HG02884 (cell line): ENCODE data around the gene STX8.

Source experiments
- ATAC-seq: cut with Tn5 transposase; IDR thresholded peaks from one replicate; pipeline ENCODE4 v1.9.1; 2021; ENCODE audit warnings: mild to moderate bottlenecking, moderate library complexity; ENCODE audit not compliant: unreplicated experiment

The STX8 gene

DNA sequence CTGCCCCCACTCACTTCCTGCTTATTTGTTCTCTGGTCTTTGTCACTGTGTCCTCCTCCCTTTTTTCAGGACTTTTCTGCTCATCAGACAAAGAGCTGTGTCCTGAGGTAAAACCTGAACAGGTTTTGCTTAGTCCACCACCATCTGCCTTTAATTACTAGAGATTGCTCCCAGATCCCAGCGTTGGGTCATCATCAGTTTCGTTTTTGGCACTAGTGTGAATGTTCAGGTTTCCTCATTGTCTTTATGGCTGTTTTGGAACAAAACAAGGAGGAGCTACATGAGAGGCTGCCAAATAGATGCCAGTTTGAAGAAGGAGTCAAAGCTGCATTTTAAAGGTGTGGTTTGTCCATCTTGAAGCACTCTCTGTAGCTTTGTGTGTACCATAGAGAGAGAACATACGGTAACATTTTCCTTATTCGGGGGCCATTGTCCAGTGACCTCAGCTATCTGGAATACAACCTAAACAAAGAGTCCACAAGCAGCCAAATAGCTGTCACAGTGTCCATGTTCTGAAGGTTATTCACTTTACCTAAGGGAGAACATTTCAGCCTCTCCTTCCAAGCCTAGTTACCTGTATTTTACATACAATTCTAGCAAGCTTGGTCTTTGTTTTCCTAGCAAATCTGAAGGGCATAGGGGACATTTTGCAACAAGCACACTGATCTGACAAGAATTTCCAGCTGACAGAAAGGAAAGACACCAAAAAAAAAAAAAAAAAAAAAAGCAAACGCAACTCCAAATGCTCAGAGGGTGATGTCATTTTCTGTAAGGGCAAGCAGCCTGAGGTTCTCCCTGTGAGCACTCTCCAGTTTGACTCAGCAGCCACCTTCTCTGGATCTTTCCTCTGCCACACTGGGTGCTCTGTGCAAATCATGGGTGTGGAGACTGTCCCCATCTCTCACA lies 358.2 kb downstream of the STX8 start:
- ATAC-seq = no peak

DNA sequence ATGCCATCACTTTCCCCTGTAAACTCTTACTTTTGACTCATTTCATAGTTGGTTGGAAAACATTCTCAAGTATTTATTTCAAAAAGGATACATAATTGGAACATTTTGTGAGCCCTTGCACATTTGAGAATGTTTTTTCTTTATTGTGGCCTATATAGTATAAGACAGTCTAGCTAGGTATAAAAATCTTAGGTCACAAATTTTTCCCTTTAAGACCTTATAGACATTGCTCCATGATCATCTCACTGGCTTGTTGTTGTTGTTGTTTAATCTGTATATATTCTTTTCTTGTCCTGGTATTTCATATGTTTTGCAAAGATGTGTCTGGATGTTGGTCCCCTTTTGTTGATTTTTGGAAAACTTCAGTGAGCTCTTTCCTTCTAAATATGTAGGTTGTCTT lies 360.2 kb downstream of the STX8 start:
- ATAC-seq = no peak

DNA sequence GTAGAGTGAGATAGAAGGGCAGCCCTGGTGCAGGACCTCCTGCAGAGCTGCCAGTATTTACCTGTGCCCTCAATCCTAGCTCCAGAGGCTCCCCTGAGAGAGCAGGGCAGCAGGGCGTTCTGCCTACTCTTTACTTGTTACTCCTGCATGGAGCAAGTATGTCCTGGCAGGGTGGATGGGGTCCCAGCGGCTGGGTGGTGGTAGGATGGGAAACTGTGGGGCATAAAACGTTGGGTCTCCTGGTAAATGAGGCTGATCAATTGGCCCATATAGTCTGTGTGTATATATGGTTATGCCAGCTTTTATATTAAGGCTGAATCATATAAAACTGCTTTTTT lies 362.3 kb downstream of the STX8 start:
- ATAC-seq = no peak

DNA sequence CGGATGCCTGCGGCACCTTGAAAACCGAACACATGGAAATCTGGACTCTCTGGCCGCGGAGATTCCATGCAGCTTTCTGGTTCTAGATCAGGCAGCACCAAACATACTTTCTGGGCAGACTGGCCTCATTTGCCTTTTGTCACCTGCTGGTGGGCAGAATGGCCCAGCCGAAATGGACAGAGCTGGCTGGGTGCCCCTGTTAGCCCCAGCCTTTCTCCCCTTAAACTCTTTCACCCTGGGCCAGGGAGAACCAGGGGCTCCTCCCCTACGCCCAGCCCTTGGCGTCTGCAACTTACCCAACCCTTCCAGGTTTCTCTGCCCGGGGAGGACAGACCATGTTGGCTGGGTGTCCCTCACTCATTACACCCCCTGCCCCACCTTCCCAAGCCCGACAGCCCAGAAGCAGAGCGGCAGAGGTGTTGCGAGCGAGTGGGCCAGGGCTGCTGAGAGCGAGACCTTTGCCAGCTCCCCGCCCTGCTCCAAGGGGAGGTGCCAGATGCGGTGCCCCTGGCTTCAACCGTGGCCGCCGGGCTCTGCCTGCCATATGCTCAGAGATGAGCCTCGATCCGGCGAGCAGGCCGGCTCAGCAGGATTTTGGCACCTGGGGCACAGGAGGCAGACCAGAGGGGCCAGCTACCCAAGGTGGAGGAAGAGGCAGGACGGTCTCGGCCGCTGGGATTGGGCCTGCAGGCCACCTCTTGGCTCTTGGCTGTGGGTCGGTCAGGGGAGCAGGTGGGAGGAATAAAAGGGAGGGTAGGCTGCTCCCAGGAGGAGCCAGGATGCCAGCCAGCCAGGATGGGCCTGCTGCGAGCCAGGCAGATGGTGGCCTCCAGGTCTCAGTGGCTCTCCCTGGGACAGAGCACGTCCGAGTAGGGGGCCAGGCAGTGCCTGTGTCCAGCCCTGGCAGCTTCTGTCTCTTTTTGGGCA lies 363.0 kb downstream of the STX8 start:
- no peak for ATAC-seq

DNA sequence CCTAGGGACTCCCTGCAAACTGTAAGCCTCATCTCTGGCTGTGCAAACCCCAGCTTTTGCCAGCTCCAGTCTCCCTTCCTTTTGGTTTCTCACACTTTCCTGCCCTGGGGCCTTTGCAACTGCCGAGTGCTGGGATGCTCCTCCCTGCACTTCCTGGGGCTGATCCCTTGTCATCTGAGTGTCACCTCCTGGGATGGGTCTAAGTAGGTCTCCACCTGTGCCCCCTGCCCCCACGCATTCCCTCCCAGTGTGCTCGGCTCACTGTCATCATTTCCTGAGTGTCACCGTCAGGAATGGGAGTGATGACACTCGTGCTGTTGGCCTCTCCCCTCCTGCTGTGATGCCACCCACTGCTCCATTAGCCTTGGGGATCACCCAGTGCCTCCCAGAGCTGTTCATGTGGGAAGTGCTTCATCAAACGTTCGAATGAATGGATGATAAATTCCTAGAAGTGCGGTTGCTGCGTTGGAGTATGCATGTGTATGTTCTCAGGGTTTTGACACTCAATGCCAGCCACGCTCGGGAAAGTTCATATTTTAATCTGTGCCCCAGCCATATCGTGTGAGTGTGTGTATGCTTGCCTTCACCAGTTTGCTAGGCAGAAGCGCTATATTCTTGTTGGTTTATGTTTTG lies 364.4 kb downstream of the STX8 start:
- no peak for ATAC-seq

DNA sequence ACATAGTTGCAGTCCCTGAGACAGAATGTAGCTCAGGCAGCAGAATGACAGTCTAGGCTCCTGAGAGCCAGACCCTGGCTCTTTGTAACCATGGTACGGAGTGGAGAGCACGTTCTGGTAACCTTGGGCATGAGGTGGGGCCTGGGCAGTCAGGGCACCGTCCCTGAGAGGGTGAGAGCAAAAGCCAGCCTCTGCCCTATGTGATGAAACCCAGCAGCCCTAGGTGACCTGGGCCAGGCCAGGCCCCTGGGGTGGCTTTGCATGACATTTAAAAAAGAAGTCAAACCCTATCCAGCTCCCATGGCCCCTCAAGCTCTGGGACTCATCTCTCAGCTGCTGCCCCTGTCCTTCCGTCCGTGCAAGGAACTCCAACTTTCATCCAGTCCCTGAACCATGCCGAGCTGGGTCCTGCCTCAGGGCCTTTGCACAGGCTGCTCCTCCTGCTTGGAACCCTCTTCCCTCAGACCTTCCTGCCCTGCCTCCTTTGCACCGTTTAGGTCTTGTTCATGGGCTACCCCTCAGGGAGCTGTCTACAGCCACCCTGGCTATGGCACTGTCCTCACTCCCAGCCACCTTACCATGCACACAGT lies 365.7 kb downstream of the STX8 start:
- ATAC-seq = no peak

DNA sequence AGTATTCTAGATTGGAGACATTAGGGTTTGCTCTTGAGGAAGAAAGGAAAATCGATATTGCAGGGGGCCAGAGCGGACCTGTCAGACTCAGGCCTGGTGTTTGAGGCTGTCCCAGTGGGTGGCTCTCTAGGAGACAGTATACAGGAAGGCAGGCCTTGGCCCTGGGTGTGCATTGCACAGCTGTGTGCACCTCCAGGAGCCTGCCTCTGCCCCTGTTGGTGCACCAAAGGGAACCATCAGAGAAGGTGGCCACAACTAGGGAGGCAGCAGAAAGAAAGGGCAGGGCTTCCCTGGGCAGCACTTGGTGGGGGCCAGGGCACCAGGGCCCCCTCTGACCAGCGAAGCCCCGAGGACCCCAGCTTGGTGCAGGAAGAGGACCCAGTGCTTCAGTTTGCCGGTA lies 366.3 kb downstream of the STX8 start:
- ATAC-seq = no peak

DNA sequence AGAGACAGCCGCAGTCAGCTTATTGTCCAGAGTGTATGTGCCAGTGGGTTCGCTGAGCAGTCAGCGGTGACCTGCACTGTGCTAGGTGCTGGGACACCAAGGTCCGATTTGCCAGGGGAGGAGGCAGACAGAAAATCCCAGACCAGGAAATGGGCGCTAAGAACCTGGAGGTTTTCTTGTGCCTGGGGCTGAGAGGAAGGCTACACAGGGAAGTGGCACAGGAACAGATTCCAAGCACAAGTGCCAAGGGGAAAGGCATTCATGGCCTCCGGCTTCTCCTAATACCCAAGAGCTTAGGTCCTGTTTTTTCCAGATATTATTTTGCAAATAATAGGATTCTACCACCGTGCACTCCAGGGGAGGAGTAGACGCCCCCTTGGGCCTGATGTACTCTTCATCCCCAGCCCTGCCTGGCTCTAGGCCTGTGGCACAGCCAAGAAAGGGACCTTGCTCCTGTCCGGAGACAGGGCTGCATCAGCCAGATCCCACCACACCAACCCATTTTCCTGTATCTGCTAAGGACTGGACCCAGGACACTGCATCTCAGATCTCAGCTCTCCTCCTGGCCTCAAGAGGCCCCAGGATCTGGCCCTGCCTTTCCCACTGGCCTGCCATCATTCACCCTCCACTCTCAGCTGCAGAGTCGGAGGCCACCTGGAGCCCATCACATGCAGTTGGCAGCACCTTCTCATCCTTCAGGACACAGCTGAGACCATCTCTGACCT lies 367.1 kb downstream of the STX8 start:
- no peak for ATAC-seq

DNA sequence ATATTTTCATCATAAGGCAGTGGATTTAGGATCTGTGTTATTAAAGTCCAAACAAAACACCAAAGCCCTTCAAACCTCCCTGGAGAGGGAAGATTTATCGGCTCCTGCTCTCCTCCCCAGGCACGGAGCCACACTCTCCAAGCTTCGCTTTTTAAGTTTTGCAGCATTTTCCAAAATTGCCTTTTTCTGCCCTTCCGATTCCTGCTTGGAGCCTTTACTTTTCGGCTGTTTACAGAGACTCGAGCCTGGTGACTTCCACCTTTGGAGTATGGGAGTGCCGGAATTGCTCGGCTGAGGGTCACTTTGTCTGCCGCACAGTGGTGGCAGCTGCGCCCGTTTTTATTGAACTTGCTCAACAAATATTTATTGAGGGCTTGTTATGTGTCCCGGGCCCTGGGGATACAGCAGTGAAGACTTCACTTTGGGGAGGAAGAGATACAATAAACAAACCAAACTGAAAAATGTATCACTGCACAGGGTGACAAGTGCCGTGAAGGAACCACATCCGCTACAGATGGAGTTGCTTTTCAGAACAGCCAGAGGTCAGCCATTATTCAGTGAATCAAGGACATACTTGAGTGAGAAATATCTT lies 368.8 kb downstream of the STX8 start:
- ATAC-seq = no peak

DNA sequence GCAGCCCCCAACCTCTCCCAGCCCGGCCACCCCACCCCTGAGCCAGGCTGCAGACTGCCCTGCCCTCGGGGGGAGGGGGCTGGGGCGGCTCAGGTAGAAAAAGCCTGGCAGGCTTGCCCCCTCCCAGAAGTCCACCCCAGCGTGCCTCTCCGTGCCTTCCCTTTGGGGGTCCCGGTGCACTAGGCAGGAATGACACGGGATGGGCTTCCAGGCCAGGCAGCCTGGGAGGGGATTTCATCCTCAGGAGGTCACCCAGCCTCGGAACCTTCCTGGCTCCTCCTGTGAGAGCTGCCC lies 369.3 kb downstream of the STX8 start:
- no peak for ATAC-seq

DNA sequence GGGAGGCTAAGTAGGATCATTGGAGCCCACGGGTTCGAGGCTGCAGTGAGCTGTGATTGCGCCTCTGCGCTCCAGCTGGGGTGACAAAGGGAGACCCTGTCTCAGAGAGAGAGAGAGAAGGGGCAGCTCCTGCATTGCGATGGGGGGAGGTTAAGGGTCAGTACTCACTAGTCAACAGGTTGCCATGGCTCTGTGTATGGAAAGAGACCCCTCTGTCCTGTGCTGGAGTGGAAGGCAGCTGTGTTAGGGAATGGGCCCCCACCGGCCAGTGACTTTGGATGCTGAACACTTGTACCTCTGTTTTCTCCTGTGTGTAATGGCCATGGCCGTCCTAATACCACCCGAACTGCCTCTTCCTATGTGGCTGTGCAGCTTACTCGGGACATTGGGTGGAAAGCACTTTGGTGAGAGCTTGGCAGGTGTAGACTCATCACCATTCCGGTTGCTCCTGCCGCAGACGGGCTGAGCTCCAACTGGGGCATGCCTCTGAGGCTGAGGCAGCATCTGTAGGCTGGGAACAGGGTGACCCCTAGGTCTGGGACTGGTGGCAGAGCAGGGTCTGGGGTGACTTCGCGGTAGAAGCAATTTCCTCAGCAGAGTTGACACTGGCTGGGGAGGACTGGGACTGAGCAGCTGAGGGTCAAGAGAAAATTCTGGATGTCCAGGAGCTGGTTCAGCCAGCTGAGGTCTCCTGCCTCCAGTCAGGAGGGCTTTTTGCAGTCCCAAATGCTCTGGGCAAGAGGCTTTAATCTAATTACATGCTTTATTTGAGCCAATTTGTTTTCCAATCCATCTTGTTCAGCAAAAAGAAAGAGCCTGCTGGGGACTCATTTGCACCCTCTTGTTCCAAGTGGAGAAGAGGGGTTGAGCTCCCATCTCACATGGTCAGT lies 369.9 kb downstream of the STX8 start:
- ATAC-seq = no peak

DNA sequence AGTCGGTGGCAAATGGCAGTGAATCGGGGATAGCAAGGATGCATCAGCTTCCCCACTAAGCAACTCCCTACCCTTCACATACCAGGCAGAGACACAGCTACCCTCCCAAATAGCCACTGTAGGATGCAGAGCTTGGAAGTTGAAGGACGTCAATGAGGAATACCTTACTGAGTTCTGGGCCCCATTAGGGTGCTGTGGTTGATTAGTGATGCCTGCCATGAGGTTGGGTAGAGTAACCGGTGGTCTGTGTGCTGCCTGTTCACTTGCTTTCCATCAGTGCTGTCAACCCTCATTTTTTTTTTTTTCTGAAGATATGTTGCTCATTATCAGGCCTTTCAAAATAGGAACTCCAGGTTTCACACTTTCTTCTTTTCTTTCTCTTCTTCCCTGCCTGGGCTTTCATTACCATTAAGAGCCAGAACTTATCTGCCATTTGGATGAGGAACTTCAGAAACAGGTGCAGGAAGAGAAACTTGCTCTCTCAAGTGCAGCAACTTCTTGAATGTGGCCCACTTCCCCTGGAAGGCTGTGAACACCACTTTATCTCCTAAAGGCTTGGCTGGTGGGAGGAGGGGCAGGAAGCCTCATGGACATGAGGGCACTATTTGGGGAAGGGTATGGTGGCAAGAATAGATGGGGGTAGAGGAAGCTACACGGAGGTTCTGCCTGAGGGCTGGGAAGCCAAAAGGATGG lies 370.8 kb downstream of the STX8 start:
- no peak for ATAC-seq

DNA sequence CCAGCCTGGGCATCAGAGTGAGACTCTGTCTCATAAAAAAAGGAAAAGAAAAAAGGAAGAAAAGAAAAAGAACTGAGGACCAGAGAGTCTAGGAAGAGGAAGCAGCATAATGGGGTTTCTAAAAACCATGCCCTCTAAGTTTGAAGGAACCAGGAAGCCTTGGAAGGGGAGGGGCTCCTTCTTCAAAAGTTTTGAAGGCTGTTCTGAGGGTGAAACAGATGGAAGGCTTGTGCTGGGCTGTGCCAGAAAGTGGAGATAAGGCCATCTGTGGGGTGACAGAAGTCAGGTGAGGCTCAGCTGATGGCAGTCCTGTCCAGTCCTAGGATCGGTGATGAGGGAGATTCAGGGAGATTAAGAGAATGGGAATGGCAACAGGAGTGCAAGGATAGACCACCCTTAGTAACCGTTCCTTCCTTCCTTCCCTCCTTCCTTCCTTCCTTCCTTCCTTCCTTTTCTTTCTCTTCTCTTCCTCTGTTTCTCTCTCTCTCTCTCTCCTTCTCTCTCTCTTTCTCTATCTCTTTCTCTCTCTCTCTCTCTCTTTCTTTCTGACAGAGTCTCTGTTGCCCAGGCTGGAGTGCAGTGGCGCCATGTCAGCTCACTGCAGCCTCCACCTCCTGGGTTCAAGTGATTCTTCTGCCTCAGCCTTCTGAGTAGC lies 371.7 kb downstream of the STX8 start:
- ATAC-seq = no peak

DNA sequence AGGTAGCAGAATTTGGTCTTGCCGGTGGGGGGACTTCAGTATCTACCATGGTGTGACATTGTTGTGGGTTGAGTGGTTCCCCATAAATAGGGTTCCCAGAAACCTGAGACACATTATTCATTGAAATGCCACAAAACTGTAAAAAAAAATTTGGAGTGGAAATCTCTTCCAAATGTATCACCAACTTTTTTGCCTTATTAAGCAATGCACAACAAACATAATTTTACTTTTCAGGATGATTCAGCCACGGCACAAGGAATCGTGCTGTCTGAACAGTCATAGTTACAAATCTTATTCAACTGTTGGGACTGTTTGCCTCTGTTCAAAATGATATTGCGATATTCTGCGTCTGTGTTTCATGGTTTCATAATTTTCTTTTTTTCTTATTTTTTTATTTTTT lies 373.1 kb downstream of the STX8 start:
- ATAC-seq = no peak

DNA sequence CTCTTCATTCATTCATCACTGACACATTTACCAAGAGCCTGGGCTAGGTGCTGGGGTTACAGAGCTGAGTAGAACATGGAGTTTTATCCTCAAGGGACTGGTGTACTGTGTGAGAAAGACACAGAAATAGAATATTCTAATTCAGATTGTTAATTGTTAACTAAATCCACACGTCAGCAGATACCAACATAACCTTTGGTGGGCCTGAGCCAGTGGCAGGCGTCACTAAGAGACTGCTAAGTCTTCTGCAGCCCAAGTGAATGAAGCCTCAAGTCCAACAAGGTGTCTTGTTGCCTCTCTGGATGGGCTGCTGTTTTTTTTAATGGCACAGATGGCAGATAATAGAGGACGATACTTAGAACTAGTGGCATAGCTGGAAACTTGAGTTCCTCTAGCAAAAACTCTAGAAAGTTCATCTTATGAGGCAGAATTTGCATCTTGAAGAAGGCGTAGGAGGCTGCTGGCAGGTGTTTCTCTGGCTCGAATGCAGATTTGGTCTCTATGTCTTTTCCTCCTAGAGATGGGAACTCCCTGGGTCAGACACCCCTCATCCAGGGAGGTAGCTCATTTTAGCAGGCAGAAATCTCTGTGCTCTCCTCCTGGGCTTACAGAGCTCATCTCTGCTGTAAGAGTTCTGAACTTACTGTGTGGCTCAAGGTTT lies 374.8 kb downstream of the STX8 start:
- peak; percentile 48 for ATAC-seq
